IPS-NIHi7 (cell line): ENCODE data around the gene C10orf71.

Experiments
- DNase-seq: peaks from one replicate; pipeline ENCODE4 v3.0.0; 2012; ENCODE audit warnings: mixed read lengths; ENCODE audit errors: extremely low spot score

The C10orf71 gene

GRCh38 chr10:49333192-49333591 is 34.2 kb downstream of the C10orf71 start:
- no peak for DNase-seq

- DNase-seq = no peak
These were observed 36.0 kb downstream of the C10orf71 start for GRCh38 chr10:49334964-49335363.

- DNase-seq = no peak
These were observed 36.5 kb downstream of the C10orf71 start for GRCh38 chr10:49335364-49335972.

GRCh38 chr10:49338604-49339003 is 39.6 kb downstream of the C10orf71 start:
- no peak for DNase-seq

- no peak for DNase-seq
These were observed 45.9 kb downstream of the C10orf71 start for GRCh38 chr10:49344840-49345239.

- no peak for DNase-seq
These were observed 48.4 kb downstream of the C10orf71 start for GRCh38 chr10:49347342-49347741.

GRCh38 chr10:49347827-49348226 is 48.9 kb downstream of the C10orf71 start:
- no peak for DNase-seq

GRCh38 chr10:49348593-49348992 is 49.6 kb downstream of the C10orf71 start:
- no peak for DNase-seq

GRCh38 chr10:49349390-49349789 is 50.4 kb downstream of the C10orf71 start:
- DNase-seq = no peak

- no peak for DNase-seq
These were observed 51.2 kb downstream of the C10orf71 start for GRCh38 chr10:49350138-49350537.

- no peak for DNase-seq
These were observed 52.0 kb downstream of the C10orf71 start for GRCh38 chr10:49350846-49351532.

GRCh38 chr10:49351669-49352068 is 52.7 kb downstream of the C10orf71 start:
- no peak for DNase-seq

GRCh38 chr10:49352323-49352722 is 53.4 kb downstream of the C10orf71 start:
- no peak for DNase-seq

- no peak for DNase-seq
These were observed 54.3 kb downstream of the C10orf71 start for GRCh38 chr10:49353026-49353894.

GRCh38 chr10:49353895-49354566 is 55.1 kb downstream of the C10orf71 start:
- no peak for DNase-seq

GRCh38 chr10:49354593-49354992 is 55.6 kb downstream of the C10orf71 start:
- no peak for DNase-seq

GRCh38 chr10:49355221-49355620 is 56.3 kb downstream of the C10orf71 start:
- DNase-seq = no peak

- no peak for DNase-seq
These were observed 57.2 kb downstream of the C10orf71 start for GRCh38 chr10:49356181-49356580.

- no peak for DNase-seq
These were observed 58.0 kb downstream of the C10orf71 start for GRCh38 chr10:49356944-49357343.

- DNase-seq = no peak
These were observed 58.9 kb downstream of the C10orf71 start for GRCh38 chr10:49357910-49358309.

GRCh38 chr10:49359349-49360270 is 60.6 kb downstream of the C10orf71 start:
- DNase-seq = peak; percentile 68
